Sciatic nerve (tissue), 2 donors: ENCODE results near the gene SAP30L. TPM values are rescaled to one million over a fixed set of nuclear protein-coding genes. Genes with fewer than 3 reads are reported as not detected.

Source experiments
- ATAC-seq: fragments of 200-7000 bp; cut with Tn5 transposase; one replicate; pipeline ENCODE4 v1.9.1; 2020; ENCODE audit warnings: mild to moderate bottlenecking, moderate library complexity
- DNase-seq: peaks from one replicate; pipeline ENCODE4 v3.0.0-alpha.2; 2020; ENCODE audit warnings: low spot score
- intact Hi-C: fragments of 100-400 bp; cut with DNase I; formaldehyde crosslinking; loops from one replicate; pipeline ENCODE4 v1.14.2; 2022
- total RNA-seq: library from RNA; stranded (reverse); fragmentation: NEBNext Ultra II Directional; extraction: Animal tissue kit (Norgen Biotek cat#: 25700); gene quantifications from one replicate; pipeline ENCODE4 v1.2.1, GENCODE V29; 2021
- donor health status: DM: no; HTN: no; CAD: no.
- donor health status: DM: no; HTN: no; CAD: no.

Gene SAP30L, protein sequence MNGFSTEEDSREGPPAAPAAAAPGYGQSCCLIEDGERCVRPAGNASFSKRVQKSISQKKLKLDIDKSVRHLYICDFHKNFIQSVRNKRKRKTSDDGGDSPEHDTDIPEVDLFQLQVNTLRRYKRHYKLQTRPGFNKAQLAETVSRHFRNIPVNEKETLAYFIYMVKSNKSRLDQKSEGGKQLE
- total RNA-seq: 41.8 TPM

DNA sequence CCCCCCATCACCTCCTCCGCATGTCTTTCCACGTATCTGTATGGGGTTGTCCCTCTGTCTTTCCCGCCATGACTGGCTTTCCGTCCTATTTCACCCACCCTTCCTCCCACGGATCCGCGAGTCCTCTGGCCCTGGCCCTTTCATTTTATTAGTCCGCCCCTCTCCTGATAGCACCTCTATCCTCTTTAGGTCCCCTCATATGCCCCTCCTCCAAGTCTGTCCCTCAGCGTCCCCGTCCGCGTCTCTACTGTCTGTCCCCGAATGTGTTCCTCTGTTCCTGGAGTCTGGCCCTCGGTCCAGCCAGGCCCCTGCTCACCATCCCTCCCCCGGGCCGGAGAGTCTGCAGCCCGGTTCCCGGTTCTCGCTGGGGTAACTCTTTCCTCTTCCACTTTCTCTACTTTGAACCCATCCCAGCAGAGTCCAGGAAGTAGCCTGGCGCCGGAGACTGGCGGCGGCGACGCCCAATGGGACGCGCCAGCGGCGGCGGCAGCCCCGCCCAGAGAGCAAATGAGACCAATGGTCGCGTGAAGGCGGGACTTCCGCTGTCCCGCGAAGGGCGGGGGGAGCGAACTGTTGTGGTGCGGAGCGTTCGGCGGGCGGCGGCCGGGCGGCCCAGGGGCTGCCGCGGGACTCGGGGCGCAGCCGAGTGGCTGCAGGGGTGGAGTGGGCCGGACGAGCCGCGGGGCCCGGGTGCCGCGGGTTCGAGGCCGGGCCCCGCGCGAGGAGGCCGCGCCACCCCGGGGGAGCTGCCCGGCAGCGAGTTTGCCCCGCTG, at the start of gene SAP30L:
TSS of gene SAP30L (plus strand) at position 576 of the 773 bp plus-strand sequence. CDS start 608 bp downstream, outside the sequence.
- intact Hi-C loops: no loop called here
- DNase-seq (peak; percentile 97), ATAC-seq (peak; percentile 100)

DNA sequence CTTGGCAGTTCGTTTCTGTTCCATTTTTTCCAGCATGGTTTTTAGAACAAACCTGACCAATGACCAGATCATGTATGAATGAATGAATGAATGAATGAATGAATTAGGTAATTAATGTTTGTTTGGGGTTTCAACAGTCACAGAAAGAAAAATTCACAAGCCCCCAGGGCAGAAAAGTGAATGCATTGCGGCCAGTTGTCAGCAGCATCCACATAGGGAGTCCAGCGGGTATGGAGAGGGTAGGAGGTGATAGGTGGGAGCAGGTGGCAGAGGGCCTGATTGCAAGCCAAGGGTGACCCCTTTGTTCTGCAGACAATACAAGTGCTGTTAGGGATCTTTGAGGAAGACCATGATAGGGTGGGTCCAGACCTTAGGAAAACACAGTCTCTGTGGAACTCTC, 49.7 kb upstream of the SAP30L start:
- DNase-seq (no peak), ATAC-seq (no peak)
- intact Hi-C loops: no loop called here

DNA sequence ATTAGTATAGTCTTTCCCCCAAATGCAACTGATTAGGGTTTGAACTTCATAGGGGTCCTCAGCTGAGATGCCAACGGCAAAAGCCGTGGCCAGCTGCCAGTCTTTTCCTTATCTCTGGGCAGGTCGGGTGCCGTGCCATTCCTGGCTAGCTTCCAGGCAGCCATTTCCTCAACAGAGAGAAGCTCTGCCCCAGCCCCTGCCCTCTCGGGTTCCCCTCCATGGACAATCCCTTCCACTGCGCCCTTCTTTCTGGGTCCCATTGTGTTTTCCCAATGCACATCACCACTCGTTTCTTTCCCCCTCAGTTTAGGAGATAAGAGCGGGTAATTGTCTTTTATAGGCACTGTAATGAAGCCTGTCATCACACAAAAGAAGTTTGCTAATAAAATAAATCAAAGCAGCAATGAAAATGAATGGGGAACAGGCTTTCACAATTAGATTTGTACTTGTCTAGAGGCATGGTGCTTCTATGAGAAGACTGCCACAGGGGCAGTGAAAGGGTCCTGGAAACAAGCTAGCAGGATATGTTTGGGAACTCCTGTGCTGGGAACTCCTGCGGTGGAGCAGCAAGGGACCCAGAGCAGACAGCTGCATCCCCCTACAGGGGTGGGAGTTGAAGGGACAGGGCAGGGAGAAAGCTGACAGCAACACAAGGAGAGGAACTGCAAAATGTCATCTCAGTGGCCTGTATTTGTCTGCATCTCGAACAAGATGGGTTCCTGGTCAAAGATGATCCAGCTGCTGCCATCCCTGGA, 48.0 kb upstream of the SAP30L start:
- DNase-seq (no peak), ATAC-seq (no peak)
- intact Hi-C loops: no loop called here

DNA sequence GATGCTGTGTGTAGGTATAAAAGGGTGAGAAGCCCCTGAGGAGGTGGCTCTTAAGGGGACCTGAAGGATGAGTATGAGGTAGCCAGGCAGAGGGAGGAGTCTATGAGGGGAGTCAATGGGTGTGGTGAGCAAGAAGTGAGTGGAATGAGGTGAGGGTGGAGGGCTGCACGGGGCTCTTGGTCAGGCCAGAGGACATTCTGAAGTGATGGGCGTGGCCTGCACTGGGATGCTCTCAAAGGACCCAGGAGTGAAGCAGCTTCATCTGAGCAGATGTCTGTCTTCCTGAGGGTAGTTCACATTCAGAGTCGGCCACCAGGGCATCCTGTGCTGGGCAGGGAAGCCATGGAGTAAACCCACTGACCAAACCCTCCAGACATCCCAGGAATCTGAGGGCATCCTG, 45.1 kb upstream of the SAP30L start:
- DNase-seq: no peak
- ATAC-seq: no peak
- intact Hi-C loops: loop anchor here (5.0 to 10.0 kb wide), 2 partner anchors 216 to 328 kb away; no protein-coding TSS in a partner anchor

DNA sequence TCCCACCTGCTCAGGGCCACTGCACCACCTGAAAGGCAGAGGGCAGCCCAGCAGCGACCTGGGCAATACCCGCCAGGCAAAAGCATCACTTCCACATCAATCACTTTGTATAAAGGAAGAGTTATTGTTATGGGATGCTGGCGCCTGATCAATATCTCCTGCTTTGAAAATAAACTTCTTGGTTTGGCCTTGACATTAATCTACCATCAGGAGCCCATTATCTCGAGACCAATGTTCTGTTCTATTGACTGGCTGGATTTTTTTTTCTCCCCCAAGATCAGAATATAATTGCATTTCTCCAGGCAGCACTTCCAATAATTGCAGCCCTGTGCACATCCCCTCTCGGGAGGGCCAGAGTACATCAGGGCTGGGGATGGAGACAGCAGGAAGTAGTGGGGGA, 44.4 kb upstream of the SAP30L start:
- ATAC-seq (no peak), DNase-seq (no peak)
- intact Hi-C loops: loop anchor here (5.0 to 10.0 kb wide), 2 partner anchors 217 to 329 kb away; no protein-coding TSS in a partner anchor

DNA sequence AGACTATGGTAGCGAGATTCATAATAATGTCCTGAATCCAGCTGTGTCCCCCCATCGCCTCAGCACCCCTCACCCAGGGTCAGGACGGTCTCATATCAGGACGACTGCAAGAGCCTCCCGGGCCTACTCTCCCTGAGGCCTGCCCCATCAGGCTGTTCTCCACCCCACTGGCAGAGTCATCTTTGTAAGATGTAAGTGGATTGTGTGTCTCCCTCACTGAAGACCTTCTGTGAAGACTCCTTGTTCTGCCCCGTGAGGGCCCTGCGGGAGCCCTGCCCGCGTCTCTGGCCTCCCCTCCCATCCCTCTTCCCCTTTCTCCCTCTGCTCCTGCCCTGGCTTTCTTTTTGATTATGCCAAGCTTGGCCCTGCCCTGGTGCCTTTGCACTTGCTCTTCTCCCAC, 43.9 kb upstream of the SAP30L start:
- ATAC-seq (no peak), DNase-seq (no peak)
- intact Hi-C loops: loop anchor here (5.0 to 10.0 kb wide), 2 partner anchors 217 to 330 kb away; no protein-coding TSS in a partner anchor

DNA sequence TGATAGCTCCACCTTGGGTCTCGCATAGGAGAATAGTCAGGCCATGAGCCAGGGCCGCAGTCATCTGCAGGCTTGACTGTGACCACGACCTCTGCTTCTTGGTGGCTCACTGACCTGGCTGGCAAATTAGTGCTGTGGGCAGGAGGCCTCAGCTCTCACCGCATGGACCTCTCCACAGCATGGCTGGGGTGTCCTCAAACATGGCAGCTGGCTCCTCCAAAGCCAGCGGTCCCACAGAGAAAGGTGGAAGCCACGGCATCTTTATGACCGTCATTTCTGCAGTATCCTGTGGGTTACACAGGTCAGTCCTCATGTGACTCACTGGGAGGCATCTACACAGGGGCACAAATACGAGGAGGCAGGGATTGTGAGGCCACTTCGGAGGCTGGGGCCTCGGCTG, 43.2 kb upstream of the SAP30L start:
- intact Hi-C loops: loop anchor here (5.0 to 10.0 kb wide), 2 partner anchors 218 to 330 kb away; no protein-coding TSS in a partner anchor
- ATAC-seq: no peak
- DNase-seq: no peak

DNA sequence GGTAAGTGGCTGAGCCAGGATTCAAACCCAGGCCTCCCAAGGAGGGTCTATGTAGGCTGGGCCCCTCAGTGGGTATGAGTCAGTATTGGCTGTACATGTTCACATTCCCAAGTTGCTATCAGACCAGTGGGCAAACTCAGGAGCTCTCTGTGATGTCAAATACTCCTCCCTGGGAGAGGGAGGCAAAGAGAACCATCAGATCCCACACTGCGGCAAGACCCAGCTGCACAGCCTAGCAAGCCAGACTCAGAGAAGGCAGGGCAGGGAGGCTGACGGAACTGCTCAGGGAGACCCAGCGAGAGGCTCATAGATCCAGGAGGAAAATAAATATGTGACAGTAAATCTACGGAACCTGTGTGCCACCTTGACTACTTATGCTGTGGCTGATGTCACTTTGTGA, 42.6 kb upstream of the SAP30L start:
- no peak for DNase-seq

DNA sequence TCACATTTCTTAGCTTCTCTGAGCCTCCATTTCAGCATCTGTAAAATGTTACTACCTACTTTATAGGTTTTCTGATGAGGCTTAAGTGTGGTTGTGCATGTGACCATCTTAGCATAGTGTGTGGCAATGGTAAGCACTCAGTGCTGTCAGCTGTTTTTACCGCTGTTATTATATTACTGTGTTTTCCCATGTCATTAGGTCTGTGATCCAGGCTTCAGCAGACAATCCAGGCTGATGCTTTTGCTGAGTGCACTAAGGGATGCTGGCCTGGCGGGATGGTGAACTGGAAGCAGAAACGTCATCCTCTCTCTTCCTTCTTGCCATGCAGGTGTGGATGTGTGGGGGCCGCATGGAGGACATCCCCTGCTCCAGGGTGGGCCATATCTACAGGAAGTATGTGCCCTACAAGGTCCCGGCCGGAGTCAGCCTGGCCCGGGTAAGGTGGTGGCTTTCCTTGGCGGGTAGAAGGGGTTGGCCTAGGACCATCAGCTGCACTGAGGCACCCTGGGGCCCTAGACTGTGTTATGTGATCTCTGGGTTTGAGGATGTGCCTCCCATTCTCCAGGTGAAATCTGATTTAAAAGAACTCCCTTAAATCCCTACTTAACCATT, 41.9 kb upstream of the SAP30L start:
- ATAC-seq (no peak), DNase-seq (no peak)
- intact Hi-C loops: loop anchor here (5.0 to 10.0 kb wide), 2 partner anchors 219 to 332 kb away; no protein-coding TSS in a partner anchor

More for the DNA sequence above, 42.6 kb upstream of the SAP30L start:
- ATAC-seq: no peak
- intact Hi-C loops: loop anchor here (5.0 to 10.0 kb wide), 2 partner anchors 218 to 331 kb away; no protein-coding TSS in a partner anchor

DNA sequence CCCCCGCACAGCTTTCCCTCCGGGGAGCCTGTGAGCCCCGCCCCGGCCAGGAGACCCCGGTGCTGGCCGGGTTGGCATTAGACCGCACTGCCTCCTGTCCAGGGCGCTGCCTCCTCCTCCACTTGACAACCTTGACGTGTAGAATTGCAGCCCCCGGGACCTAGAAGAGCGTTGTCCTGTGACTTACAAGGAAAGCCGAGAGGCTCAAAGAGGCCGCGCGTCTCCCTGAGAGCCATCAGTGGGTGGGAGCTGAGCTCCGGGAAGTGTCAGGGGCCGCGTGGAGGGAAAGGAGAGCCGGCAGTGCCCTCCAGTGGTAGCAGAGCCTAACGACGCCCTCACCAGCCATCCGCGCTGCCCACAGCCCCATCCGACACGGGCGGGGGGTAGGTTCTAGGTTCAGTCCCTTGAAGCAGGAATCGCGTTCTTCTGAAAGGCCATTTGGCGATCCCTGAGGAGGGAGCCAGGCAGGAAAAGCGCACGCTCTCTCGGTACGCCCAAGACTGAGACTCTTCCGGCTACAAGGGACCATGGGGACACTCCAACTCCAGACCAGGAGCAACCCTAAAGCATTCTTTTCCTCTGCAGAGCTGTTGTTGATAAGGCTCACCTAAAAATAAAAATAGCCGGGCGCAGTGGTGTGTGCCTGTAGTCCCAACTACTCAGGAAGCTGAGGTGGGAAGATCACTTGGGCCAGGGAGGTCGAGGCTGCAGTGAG, 40.6 kb upstream of the SAP30L start:
- ATAC-seq (peak; percentile 98), DNase-seq (peak; percentile 88)
- intact Hi-C loops: loop anchor here (10.0 kb wide), 1 partner anchor 220 kb away; no protein-coding TSS in a partner anchor

DNA sequence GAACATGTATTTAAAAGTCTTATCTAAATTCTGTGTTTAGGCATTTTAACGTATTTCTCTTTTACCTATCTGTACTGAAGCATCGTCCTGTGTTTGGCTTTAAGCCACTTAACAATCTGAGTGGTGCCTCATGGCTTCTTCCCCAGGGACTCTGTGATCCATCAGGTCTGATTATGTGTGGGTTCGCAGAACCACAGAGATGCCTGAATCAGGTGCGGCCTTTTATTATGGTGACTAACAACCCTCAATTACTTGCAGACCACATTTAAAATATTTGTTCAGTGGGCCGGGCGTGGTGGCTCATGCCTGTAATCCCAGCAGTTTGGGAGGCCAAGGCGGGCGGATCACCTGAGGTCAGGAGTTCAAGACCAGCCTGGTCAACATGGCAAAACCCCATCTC, 39.6 kb upstream of the SAP30L start:
- DNase-seq: no peak
- intact Hi-C loops: loop anchor here (10.0 kb wide), 1 partner anchor 221 kb away; no protein-coding TSS in a partner anchor
- ATAC-seq: no peak

DNA sequence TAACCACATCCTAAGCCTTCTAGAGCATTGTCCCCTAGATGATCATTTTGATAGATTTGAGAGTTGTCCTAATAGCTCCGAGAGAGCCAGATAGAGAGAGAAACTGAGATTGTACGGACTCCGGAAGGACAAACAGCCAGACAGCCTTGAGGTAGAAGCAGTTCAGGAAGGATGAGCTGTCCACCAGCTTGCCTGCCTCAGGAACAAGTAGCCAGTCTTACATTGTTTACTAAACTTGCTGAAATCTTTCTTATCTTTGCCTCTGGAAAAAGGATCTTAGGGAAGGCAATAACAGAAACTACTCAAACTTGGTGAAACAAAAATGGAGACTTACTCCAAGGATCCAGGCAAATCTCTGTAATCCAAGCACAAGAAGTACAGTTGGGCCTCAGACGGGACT, 39.0 kb upstream of the SAP30L start:
- no peak for ATAC-seq
- no peak for DNase-seq
- intact Hi-C loops: loop anchor here (10.0 kb wide), 1 partner anchor 222 kb away; no protein-coding TSS in a partner anchor

DNA sequence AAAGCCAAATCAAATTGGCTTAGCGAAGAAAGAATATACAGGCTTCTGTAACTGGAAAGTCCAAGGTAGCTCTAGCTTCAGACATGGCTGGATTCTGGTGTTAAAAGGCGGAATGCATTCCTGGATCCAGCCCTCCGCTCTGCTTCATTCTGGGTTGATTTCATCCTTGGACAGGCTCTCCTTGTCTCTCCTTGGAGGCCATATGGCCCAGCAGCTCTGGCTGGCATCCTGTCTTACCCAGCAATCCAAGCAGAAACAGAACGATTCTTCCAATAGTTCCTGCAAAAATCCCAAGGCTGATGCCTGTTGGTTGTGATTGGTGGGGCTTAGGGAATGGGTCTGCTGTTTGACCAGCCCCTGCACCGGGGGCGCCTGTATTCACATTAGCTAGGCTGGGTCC, 37.0 kb upstream of the SAP30L start:
- no peak for ATAC-seq
- intact Hi-C loops: loop anchor here (10.0 kb wide), 1 partner anchor 224 kb away; no protein-coding TSS in a partner anchor

DNA sequence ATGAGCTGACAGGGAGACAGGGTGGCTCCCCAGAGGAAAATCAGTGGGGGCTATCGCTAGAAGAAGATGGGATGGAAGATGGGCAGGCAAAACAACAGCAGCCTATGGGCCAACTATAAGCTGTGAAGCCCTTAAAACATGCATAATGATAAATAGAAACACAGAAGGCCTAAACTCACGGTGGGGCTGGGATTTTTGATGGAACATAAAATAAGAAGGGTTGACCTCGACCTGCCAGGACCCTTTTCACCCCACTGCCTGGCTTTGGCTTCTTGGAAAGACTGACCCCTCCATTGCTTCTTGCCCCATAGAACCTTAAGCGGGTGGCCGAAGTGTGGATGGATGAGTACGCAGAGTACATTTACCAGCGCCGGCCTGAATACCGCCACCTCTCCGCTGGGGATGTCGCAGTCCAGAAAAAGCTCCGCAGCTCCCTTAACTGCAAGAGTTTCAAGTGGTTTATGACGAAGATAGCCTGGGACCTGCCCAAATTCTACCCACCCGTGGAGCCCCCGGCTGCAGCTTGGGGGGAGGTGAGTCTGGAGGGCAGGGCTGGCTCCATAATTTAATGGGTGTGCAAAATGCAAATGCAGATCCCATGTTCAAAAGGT, 36.5 kb upstream of the SAP30L start:
- ATAC-seq: no peak
- intact Hi-C loops: loop anchor here (10.0 kb wide), 1 partner anchor 225 kb away; no protein-coding TSS in a partner anchor
- DNase-seq: no peak

More for the DNA sequence above, 37.0 kb upstream of the SAP30L start:
- DNase-seq: no peak

DNA sequence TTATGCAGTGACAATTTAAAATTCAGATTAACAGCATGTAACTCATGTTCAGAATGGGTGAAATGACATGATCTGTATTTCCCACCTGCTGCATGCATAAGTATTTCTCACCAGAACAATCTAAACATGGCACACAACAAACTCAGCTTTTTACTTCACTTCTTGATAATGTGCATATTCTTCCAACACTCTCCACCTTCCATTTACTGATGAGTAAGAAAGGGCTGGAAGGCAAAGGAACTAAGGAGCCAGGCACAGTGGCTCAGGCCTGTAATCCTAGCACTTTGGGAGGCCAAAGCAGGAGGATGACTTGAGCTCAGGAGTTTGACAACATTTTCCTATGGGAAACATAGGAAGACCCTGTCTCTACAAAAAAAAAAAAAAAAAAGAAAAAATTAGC, 35.8 kb upstream of the SAP30L start:
- DNase-seq: no peak
- intact Hi-C loops: no loop called here
- no peak for ATAC-seq

DNA sequence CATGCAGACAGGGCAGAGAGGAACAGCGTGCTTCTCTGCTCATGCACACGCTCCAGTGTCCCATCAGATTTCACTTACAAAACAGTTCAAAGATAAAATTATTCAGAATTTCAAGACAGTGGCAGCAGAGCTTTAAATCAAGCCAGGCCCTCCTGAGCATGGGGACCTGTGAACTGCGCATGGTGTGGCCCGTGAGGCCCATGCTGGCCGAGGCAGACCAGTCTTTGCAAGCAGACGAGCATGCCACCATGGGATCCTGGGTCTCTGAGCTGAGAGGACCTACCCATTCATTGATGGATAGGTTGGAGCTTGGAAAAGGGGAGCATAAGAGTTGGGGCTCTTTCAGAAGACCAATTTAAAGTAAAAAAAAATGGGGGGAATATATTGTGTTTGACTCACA, 35.0 kb upstream of the SAP30L start:
- intact Hi-C loops: no loop called here
- no peak for DNase-seq
- ATAC-seq: no peak

DNA sequence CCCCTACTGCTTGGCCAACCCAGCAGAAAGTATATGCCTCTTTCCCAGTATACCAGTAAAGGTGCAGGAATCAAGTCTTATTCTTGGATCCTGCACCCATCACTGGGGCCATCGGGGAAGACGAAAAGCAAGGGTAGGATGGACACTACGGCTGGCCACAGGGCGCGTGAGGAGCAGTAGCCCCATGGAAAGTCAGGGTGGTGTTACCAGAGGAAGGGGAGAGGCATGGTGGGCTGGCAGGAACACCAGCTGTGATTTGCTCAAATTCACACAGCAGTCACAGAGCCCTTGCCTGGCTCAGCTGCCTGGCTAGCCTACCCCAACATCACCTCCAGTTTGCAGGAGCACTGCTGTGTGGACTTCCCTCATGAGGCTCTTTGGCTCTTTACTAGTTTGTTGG, 34.5 kb upstream of the SAP30L start:
- ATAC-seq: no peak
- intact Hi-C loops: no loop called here
- no peak for DNase-seq

DNA sequence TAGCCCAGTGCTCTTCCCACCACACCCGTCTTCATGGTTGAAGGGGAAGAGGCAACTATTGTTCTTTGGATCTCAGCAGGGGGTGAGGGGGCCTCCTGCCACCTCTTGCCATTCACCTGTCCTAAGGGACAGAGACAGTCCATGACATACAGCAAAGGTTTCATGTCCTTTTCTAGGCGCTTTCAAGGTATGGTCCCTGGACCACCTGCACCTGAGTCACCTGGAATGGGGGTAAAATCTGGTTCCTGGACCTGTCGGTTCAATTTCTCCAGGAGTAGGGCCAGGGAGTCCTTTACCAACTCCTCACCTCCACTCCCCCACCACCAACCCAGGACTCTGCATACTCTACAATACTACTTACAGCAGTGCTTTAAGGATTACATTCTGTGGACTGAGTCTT, 33.5 kb upstream of the SAP30L start:
- ATAC-seq (no peak), DNase-seq (no peak)
- intact Hi-C loops: no loop called here
